GM19023 (cell line): ENCODE results near the gene DKC1.
A peak's percentile ranks its signal among the peaks of the same experiment; 100 is the strongest.

Source experiments
- ATAC-seq: cut with Tn5 transposase; IDR thresholded peaks from one replicate; pipeline ENCODE4 v1.9.1; 2021; ENCODE audit warnings: mild to moderate bottlenecking, moderate library complexity; ENCODE audit not compliant: unreplicated experiment

DKC1 gene

DNA sequence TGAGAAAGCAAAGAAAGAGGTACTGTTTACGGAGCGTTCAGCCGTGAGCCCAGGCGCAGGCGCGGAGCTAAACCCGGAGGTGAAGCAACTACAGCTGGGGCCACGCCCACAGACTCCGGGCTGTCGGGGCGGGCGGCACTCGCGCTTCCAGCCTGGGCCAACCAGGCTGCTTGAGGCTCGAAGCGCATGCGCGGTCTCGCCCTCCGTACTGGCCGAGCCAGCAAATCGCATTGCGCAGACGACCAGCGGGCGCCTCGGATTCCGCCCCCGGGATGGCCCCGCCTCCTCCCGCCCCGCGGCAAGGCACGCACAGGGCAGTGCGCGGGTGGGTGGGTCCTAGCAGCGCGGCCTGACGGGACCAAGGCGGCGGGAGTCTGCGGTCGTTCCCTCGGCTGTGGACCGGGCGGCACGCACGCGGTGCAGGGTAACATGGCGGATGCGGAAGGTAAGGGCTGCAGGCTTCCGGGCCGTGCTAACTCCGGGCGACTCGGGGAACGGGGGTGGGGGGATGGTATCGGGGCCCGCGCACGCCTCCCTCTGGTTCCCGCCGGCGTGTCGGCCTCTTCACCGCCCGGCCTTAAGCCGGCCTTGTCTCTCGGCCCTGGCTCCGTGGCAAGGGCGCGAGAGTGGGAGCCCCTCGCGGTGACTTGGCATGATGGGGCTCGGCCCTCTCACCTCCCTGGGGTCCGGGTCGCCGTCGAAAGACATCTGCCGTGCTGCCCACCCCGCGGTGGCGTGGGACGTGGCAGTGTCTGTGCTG, at the start of gene DKC1:
DKC1 (plus strand) TSS at position 328 of the 760 bp plus-strand sequence; CDS start at position 430, 102 bp downstream.
- peak; percentile 88 for ATAC-seq

DNA sequence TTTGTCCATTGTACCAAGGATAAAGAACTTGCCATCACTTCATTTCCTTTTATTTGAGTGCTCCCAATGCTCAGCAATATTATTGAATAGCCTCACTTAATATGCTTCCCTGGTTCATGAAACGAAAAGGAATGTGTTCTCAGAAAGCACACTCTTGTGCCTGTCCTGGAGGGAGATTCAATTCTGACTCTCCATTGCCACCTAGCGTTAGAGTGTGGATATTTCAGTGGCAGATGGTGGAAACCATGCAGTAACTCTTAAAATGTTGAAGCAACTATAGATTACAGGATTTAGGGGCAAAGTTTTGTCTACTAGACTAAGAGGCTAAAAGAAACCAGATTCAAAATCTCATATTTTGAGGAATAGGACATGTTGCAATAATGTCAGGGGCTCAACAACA, 47.7 kb upstream of the DKC1 start:
- ATAC-seq, result no peak

DNA sequence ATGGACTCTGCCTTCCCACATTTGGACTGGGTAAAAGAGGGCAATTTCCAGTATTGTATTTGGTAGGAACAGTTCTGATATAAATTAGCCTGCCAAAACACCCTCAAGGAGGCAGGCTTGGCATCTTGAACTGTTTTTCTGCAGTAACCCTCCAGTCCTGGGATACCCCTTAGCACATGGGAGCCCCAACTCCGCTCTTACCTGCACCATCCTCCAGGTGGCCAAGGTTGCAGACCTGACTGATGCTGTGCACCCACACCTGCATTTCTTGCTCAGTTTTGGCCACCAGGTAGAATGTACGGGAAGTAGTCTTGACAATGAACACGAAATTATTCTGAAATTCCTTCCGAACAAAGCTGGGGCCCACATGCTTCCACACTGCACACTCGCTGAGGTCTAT, 46.8 kb upstream of the DKC1 start:
- ATAC-seq, result no peak

DNA sequence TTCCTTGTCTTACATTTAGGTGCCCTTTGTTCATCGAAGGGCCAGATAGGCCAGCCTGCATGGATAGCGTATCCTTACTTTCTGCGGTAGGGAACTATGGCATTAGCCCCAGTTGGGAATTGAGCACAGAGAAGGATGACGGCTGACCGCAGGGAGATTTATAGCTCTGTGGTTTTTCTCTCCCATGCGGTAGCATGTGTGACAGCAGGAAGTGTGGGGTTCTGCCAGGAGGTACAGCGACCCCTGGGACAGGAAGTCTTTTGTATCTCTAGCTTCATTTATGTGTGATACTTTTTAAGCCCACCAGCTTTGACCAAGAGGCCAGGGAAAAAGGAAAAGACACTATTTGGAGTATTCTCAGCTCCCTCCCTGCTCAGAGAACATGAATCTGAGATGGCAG, 44.8 kb upstream of the DKC1 start:
- ATAC-seq, result no peak

DNA sequence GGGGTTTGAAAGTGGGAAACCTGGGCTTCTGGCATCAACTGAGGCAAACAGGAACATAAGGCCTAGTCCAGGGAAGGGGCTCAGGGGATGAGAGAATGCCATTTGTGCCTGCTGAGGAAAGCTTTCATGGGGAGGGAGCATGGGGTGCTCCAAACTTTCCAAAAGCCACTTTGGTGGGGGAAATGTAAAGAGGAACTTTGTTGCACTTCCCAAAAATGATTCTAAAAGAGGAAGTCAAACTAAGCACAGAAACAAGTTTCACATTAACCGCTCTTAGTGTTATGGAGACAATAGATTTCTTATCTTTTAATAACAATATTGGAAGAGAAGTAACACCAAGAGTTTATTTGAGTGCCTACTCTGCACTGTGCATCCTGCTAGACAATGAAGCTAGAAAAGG, 44.0 kb upstream of the DKC1 start:
- ATAC-seq, result no peak

DNA sequence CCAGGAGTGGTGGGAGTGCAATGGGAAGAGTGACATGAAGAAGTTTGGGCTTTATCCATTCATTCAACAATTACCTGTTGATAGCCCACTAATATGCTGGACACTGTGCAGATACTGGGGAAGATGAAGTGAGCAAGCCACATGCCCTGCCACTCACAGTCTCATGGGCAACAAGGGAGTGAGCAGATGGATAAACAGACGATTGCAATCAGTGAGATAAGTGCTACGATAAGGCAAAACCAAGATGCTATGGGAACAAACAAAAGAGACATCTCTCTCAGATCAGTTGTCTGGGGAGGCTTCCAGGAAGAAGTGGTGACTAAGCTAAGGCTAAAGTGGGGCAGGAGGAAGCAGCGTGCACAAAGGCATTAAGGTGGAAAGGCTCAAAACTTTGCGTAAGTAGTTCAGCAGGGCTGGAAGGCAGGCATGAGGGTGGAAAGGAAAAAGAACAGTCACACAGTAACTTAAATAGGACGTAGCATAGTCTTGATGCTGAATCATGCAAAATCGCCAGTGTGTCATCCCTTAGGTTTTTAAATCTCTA, 43.5 kb upstream of the DKC1 start:
- no peak for ATAC-seq

DNA sequence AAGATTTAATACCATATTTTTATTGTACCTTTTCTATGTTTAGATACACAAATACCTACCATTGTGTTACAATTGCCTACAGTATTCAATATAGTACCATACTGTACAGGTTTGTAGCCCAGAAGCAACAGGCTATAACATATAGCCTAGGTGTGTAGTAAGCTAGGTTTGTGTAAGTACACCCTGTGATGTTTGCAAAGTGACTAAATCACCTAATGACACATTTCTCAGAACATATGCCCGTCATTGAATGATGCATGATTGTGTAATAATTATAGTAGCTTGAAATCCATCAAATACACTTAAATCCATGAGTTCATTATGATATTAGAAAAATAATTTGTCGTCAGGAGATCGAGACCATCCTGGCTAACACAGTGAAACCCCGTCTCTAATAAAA, 42.6 kb upstream of the DKC1 start:
- no peak for ATAC-seq

DNA sequence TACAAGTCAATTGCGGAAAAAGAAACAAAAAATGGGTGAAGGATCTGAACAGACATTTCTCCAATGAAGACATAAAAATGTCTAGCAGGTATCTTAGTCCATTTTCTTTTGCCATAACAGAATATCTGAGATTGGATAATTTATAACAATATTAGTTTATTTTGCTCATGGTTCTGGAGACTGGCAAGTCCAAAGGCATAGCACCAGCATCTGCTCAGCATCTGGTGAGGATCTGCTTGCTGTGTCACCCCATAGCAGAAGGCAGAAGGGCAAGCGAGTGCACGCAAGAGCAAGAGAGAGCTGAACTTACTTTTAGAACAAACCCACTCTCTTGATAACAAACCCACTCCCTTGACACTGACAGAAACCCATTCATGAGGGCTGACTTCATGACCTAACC, 41.5 kb upstream of the DKC1 start:
- ATAC-seq, result no peak

DNA sequence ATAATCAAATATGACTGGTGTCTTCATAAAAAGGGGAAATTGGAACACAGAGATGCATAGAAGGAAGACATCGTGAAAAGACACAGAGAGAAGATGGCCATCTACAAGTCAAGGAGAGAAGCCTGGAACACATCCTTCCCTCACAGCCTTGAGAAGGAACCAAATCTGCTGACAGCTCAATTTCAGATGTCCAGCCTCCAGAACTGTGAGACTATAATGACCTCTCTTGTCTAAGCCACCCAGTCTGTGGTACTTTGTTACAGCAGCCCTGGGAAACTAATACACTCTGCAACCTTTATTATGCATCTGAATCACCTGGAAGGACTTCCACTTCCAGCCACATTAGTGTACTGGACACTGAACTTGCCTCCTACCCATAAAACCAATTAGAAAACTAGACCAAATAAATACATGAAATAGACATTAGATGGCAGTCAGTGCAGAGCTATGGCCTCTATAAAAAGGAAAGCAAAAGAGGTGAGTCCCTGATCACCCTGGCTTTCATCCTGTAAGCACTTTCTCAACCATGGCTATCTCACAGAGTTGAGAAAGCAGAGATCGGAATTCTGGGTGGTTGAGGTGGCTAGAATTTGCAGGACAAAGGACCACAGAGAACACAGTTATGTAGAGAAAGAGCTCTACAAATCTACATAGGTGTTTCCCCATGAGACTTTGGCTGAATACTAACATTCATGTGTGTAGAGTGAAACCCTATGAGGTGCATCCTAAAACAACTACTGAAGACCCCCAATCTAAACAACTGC, 37.5 kb upstream of the DKC1 start:
- no peak for ATAC-seq

DNA sequence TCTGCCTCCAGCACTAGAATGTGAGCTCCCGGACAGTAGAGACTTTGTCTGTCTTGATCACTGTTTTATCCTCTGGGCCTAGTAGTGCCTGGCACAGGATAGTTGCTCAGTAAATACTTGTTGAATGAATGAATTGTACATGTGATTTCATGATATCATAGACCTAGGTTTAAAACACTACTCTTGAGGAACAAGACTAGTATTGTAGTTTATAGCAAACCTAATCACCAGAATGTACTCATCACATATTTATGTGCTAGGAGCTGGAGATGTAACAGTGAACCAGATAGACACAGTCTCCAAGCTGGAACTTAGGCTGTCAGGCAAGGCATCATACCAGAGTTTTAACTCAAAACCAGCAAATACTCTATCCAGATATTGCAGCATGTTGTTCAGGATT, 35.2 kb upstream of the DKC1 start:
- no peak for ATAC-seq

DNA sequence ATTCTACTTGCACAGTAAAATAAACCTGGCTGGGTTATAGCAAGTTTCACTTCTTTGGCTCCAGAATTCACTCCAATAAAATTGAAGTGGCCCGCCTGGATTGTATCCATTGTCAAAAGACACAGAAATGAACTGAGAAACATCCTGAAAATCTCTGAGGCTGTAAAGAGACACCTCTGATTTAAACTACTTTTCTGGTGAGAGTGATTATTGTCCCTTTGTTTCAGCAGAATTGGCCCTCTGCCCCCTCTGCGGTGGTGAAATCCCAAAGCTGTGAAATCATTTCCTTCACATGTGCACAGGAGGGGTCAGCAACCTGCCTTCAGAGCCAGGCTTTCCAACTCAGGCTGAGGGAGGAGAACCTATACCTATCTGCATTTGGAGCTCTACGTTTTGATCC, 34.8 kb upstream of the DKC1 start:
- ATAC-seq, result no peak

DNA sequence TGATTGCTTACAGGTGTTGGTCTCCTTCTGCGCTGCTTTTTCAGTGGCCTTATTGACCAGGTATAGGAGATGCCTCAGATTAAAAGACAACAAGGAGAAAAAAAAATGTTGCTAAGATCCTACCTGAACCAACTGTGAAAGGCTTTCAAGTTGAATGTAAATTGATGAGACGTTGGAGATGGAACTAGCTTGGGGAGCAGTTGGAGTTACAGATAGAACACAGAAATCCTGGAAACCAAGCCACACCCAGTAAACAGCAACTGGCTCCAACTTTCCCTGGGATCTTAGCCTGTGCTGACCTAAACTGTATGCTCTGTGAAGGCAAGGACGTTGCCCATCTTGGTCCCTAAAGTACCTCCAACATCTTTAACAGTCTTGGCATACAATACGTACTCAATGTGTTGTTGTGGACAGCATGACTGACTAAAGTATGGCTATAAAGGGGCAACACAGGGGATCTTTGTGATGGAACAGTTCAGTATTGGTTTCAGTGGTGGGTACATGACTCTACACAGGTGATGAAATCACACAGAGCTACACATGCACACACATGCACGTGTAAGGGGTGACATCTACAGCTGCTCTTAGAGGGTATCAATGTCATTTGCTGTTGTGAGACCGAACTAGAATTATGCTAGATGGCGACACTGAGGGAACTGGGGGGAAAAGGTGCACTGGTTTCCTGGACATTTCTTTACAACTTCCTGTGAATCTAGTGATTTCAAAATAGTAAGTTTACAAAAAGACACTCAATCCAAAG, 34.1 kb upstream of the DKC1 start:
- ATAC-seq, result no peak

DNA sequence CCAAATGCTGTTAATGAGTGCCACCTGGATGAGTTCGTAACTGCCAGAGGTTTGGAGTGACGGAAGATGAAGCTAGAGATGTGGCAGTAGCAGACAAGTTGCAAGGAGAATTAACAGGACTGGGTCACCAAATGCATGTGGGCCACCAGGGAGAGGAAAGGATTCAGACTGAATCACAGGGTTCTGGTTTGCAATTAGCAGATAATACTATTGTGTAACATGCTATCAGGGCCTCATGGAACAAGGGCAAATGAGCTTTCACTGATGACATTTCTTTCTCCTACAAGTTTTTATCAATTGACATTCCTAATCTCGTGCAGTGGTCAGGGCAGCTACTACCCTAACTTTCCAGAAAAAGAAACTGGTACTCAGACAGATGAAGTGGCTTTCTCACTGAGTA, 33.2 kb upstream of the DKC1 start:
- ATAC-seq, result no peak

DNA sequence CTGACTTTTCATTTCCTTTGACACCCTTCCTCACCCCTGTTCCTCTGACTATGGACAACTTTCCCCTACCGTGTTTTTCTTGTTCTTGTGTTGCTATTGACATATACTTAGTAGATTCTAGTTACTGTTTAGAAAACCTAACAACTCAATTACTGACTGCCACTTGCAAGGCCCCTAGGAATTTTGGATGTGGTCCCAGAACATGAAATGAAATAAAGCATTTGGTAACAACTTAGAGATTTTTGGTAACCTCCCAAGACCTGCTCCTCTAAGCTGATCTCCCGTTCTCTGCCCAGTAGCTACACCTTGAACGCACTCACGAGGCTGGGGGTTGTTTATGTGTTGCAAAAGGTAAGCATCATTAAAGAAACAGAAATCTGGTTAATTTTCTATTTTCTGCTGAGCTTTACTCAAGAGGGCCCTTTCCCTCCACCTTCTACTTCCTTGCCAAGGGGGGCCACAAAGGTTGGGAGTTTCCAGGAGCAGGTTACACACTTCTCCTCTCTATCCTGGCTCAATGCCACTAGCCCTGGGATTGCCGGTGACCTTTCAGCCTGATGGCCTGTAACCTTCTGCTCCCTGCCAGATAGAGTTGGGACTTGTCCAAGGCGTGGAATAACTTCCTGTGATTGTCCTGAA, 32.3 kb upstream of the DKC1 start:
- no peak for ATAC-seq

DNA sequence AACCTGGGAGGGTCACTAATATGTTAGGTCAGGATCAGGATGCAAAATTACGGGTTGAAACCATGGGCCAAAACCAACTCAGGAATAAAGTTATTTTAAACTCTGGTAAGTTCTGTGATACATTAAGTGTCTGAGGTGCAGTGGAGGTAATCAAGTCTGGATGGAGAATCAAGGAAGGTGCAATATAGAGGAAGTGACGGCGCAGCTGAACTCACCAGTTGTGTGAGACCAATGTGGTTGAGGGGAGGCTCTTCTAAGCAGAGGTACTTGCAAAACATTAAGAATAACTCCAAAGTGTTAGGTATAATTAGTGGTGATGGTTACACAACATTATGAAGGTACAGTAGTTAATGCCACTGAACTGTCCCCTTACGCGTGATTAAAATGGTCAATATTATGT, 31.5 kb upstream of the DKC1 start:
- ATAC-seq, result no peak

DNA sequence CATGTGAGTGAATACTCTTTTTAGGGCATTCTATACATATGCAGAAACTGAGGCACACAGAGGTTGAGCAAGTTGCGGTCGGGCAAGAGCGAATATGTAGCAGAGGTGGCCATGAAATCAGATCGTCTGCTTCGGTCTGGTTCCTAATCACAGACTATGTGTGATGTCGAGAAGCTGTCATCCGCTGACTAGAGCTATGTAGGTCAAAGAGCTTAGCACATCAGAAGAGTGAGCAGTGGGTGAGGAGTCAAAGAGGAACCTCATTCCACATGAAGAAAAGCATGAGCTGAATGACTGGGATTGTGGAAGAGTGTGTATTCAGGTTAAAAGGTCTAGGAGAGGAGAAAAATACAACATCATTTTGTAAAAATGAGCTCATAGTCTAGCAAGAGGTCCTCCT, 30.8 kb upstream of the DKC1 start:
- ATAC-seq, result no peak

DNA sequence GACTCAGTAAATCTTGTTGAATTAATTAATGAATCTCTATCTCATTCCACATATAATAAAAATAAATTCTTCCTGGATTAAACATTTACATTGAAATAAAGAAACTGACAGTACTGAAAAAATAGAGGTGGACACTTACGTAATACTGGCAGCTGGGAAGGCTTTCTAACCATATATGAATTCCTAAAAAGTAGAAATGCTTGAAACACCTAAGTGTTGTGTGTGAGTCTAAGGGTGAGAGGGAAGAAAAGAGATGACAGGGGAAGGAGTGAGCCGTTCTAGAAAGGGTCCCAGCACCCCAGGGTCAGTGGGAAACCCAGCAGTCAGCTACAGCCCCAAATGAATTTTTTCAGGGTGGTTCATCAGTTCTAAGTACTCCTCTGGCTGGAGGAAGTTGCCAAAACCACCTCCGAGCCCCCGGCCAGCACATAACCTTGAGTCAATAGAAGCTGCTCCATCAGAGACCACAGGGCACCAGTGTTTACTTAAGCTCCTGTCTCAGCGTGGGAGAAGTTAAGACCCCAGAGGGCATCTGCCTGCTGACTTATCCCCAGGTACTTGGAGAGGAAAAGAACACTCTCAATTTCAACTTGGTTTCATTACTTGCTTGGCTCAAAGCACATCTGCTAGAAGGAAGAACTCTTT, 30.1 kb upstream of the DKC1 start:
- ATAC-seq, result no peak

DNA sequence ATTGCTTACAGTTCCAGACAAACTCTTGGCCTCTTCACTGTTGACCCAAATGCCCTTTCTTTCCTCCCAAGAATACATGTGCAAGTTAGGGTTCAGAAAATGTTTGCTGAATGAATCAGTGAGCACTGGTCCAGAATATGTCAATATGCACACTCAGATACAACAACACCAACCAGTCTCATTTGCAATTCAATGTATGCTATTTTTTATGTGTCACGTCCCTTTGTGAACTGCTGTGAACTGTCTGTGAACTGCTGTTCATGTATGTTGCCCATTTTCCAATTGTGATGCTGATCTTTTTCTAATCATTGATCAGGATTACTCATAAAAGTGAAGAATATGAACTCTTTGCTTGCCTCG, 29.6 kb upstream of the DKC1 start:
- no peak for ATAC-seq

DNA sequence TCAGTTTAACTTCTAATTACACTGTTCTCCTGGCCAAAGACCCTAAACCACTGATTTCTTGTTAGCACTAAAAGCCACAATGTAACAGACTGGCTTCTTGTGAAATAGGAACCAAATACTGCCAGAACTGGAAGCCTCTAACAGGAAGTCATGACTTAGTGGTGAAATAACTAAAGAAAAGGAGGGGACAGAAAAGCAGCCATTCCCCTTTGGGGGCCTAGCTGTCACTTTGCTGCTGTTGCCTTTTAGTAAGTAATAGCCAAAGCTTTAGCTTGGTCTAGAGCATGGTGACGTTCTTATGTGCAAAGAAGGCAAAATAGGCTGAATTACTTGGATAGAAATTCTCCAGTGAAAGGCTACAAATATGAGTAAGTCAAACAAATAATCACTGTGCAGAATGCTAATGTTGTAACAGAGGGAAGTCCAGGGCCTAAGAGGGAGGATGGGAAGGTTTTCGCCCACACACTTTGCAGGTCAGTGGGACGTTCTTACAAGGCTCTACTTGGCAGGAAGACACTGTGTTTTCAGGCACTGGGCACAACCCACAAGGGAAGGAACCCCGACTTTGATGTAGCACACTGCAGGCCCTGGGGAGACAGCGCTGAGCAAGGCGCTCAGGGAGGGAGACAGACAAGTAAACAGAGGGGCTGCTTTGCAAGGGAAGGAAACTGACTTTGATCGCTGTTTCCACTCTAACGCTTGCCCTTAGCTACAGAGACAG, 28.4 kb upstream of the DKC1 start:
- no peak for ATAC-seq
